K562 (cell line): Measurements from ENCODE around the gene NECAB2. TPM values are rescaled to one million over a fixed set of nuclear protein-coding genes. Genes with fewer than 3 reads are reported as not detected.

Source experiments
- ATAC-seq: fragments of 200-7000 bp; cut with Tn5 transposase; 3 replicates; pipeline ENCODE4 v1.9.1; 2020; ENCODE audit warnings: moderate library complexity
- BruUV-seq: library from RNA; stranded (reverse); fragments of 400-500 nt; replicated peaks from 2 replicates; lab custom pipeline; 2021; lab: Mats Ljungman, UMichigan
- CTCF ChIA-PET: fragments of 300-600 bp; formaldehyde crosslinking; extraction: SDS; loops from one replicate; lab custom pipeline; 2021; ENCODE audit warnings: low intra/inter-chr PET ratio; lab: Yijun Ruan, JAX
- POLR2A ChIA-PET: fragments of 300-600, 350-650 bp; sonication (Branson Sonifier 250); formaldehyde crosslinking; extraction: SDS; loops from one replicate; lab custom pipeline; 2021; ENCODE audit warnings: antibody characterized with exemption, inconsistent platforms; lab: Yijun Ruan, JAX
- DNase-seq, 4 experiments: peaks; one replicate each; pipeline versions ENCODE4 v3.0.0 to v3.0.0-alpha.2; 2011 to 2018; ENCODE audit warnings: low spot score in 3 of 4, mixed read lengths in 3 of 4; ENCODE audit errors: extremely low read depth in 1 of 4
- FAIRE-seq: peaks from 2 replicates; lab custom pipeline; 2011; peaks lifted over from hg19 to GRCh38; lab: Jason Lieb, UNC
- H2AFZ ChIP-seq: 2 replicates; pipeline ENCODE4 v1.6.0; 2011; ENCODE audit warnings: low read depth, low read length, control low read depth, inconsistent platforms
- H3K27ac ChIP-seq: fragments of 200-600 bp; 3 replicates; pipeline ENCODE4 v1.8.0; 2011; ENCODE audit warnings: low read depth, mild to moderate bottlenecking, control low read depth, inconsistent platforms, low read length, moderate library complexity, mixed read lengths; ENCODE audit errors: extremely low read depth
- H3K27me3 ChIP-seq, 2 experiments: fragments of 300-600 bp in 1 of 2; 2 replicates in 1 of 2; 3 replicates in 1 of 2; pipeline versions ENCODE4 v1.6.0 to v1.8.0; 2011; ENCODE audit warnings: inconsistent platforms in 2 of 2, low read length in 2 of 2, mild to moderate bottlenecking in 1 of 2, mixed read lengths in 1 of 2, moderate library complexity in 1 of 2; ENCODE audit not compliant: control insufficient read depth in 2 of 2, insufficient read depth in 2 of 2
- H3K36me3 ChIP-seq: fragments of 300-600 bp; 3 replicates; pipeline ENCODE4 v1.8.0; 2011; ENCODE audit warnings: mild to moderate bottlenecking, low read length, inconsistent platforms; ENCODE audit not compliant: control insufficient read depth, insufficient read depth
- H3K4me1 ChIP-seq, 2 experiments: fragments of 200-600 bp in 1 of 2; replicated peaks in 1 of 2; 2 replicates in 1 of 2; 3 replicates in 1 of 2; pipeline versions ENCODE4 v1.5.1 to v1.8.0; 2011; ENCODE audit warnings: inconsistent platforms in 2 of 2, low read length in 2 of 2, mild to moderate bottlenecking in 1 of 2, mixed read lengths in 1 of 2, moderate library complexity in 1 of 2; ENCODE audit not compliant: control insufficient read depth in 2 of 2, insufficient read depth in 2 of 2
- H3K4me2 ChIP-seq: 2 replicates; pipeline ENCODE4 v1.6.1; 2011; ENCODE audit warnings: low read length, control low read depth, inconsistent platforms, mixed read lengths; ENCODE audit not compliant: insufficient read depth
- H3K4me3 ChIP-seq: fragments of 200-600 bp; sonication (generic), shearing (Covaris generic); 2 replicates; pipeline ENCODE4 v1.5.1; 2016; ENCODE audit warnings: control low read depth, inconsistent platforms
- H3K79me2 ChIP-seq: fragments of 200-600 bp; 3 replicates; pipeline ENCODE4 v1.8.0; 2011; ENCODE audit warnings: low read length, inconsistent platforms; ENCODE audit not compliant: control insufficient read depth, insufficient read depth
- H3K9ac ChIP-seq, 2 experiments: 2 replicates each; pipeline versions ENCODE4 v1.6.0 to v1.6.1; 2011; ENCODE audit warnings: low read depth in 2 of 2, low read length in 2 of 2, control low read depth in 1 of 2, inconsistent platforms in 1 of 2, mild to moderate bottlenecking in 1 of 2, mixed read lengths in 1 of 2; ENCODE audit not compliant: insufficient read depth in 1 of 2
- H3K9me1 ChIP-seq: one replicate; pipeline ENCODE4 v1.6.0; 2011; ENCODE audit warnings: inconsistent platforms, mild to moderate bottlenecking, low read length, moderate library complexity; ENCODE audit not compliant: control insufficient read depth, insufficient read depth
- H3K9me3 ChIP-seq: replicated peaks from 2 replicates; pipeline ENCODE4 v1.5.1; 2011; ENCODE audit warnings: low read depth, low read length, inconsistent platforms; ENCODE audit not compliant: control insufficient read depth, insufficient read depth
- H4K20me1 ChIP-seq: replicated peaks from 2 replicates; pipeline ENCODE4 v1.6.1; 2011; ENCODE audit warnings: low read length, inconsistent platforms, mixed read lengths; ENCODE audit not compliant: control insufficient read depth, insufficient read depth
- EZH2 ChIP-seq: IDR thresholded peaks from 2 replicates; pipeline ENCODE4 v1.6.1; 2012; ENCODE audit warnings: low read depth, mild to moderate bottlenecking, inconsistent platforms, low read length, borderline replicate concordance
- U2AF2 ChIP-seq: fragments of 200-400 bp; formaldehyde crosslinking; optimal IDR thresholded peaks from 2 replicates; pipeline ENCODE3; 2017; ENCODE audit warnings: low read depth, mild to moderate bottlenecking, low read length
- WGBS: fragments of 100-300 bp; shearing (Covaris generic); methylation state at CpG from one replicate; pipeline ENCODE4 v1.1.6; 2016; ENCODE audit warnings: low coverage, mixed read lengths; ENCODE audit not compliant: insufficient coverage; ENCODE audit errors: missing lambda C conversion rate; 5-methylcytosine and 5-hydroxymethylcytosine counted together
- in situ Hi-C: fragments of 300-500 bp; cut with MboI; formaldehyde crosslinking; loops from 4 replicates; pipeline ENCODE4 v1.15.0; 2018; ENCODE audit warnings: inconsistent platforms, mixed read lengths
- intact Hi-C: fragments of 100-400 bp; cut with micrococcal nuclease; formaldehyde crosslinking; loops from 2 replicates; pipeline ENCODE4 v1.14.2; 2022
- polyA plus RNA-seq, 8 experiments: library from polyadenylated mRNA; depleted of rRNA in 4 of 8; stranded (reverse) in 5 of 8; unstranded in 3 of 8; fragments of >200 nt; fragmentation: Nextera tagmentation in 2 of 8; fragmentation: Illumina TruSeq in 1 of 8; extraction: Ambion mirVana in 2 of 8; extraction: Trizol in 1 of 8; gene quantifications; 2 replicates each; pipeline versions ENCODE4 v1.2.1 to v1.2.3, GENCODE V29; 2011 to 2014; ENCODE audit warnings: inconsistent platforms in 1 of 8, missing spikeins in 1 of 8
- total RNA-seq, 7 experiments: library from RNA; depleted of rRNA in 6 of 7; stranded (reverse); fragments of >200 nt in 6 of 7; fragmentation: Illumina TruSeq in 2 of 7; extraction: Trizol in 2 of 7; gene quantifications; 2 replicates each; pipeline versions ENCODE4 v1.2.1 to v1.2.3, GENCODE V29; 2011 to 2021; ENCODE audit warnings: low replicate concordance in 1 of 7
- TF ChIP-seq, protein P1 (sequence below), 2 experiments: IDR thresholded peaks; 2 replicates each; pipeline ENCODE4 v1.6.1; 2011; ENCODE audit warnings: borderline replicate concordance in 1 of 2, control low read depth in 1 of 2, low read depth in 1 of 2, low read length in 1 of 2, mild to moderate bottlenecking in 1 of 2, mixed read lengths in 1 of 2, moderate library complexity in 1 of 2; ENCODE audit not compliant: insufficient read depth in 1 of 2, insufficient read length in 1 of 2, poor library complexity in 1 of 2, severe bottlenecking in 1 of 2; ENCODE audit errors: extremely low read depth in 1 of 2

The NECAB2 gene
- total and polyA plus RNA-seq, 9 of the 15 experiments (the other 6 are each of a cell fraction or from before 2014, with no cell fraction given), result 0.03 to 0.28 TPM; not detected in 7

DNA sequence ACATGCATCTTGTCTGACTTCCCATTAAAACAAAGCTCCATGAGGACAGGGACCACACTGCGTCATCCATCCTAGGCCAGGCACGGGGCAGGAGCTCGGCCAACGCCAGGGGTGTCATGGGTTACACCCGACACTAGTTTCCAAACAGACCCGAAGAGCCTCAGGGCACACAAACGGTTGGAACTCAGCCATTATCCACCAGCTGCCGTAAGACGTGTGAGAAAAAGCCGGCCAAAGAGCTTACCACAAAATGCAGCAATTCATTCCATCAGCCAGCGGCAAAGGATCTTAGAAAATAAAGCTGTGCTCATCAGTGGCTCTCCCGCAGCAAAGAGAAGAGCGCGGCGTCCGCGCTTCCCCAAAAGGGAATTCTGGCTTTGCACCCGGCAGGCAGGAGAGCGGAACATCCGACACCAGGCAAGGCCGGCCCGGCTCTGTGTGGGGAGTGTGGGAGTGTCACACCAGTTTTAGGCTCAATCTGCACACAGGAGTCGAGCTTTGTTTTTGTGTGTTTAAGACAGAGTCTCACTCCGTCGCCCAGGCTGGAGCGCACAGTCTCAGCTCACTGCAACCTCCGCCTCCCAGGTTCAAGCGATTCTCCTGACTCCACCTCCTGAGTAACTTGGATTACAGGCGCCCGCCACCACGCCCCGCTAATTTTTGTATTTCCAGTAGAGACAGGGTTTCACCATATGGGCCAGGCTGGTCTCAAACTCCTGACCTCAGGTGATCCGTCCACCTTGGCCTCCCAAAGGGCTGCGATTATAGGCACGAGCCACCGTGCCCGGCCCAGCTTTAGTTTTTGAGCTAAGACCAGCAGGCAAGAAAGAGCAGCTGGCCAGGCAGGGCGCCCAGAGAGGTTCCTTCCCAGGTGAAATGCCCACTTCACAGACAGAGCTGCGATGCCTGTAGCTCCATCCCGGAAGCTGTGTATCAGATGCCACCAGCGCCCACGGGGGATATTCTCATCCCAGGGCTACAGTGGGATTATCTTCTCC is 73.1 kb downstream of the NECAB2 start:
- FAIRE-seq (no peak), DNase-seq (no peak), ATAC-seq (no peak)
- Histone ChIP-seq H3K4me3 (no peak overlapping the region), H3K9me3 (no peaks in the 10 kb centered on the region), H3K36me3 (no peaks in the 10 kb centered on the region), H3K4me1 (peaks cover 16 to 32% of the 10 kb centered on the region in 2 experiments), H3K79me2 (no peaks in the 10 kb centered on the region), H3K27ac (no peak overlapping the region), H3K27me3 (peaks cover 54 to 70% of the 10 kb centered on the region in 2 experiments), H3K9me1 (peaks cover 11% of the 10 kb centered on the region), H2AFZ (no peak overlapping the region), H3K9ac (no peak overlapping the region), H3K4me2 (no peak overlapping the region), H4K20me1 (peaks cover 43% of the 10 kb centered on the region; the same call in 1 of the 2 replicates)
- 21% methylated on average over 41 of the region's 42 CpGs for WGBS
- intact Hi-C loops, result no loop called here
- CTCF ChIA-PET, result interaction anchor here (0.6 kb wide), 1 partner anchor 79 kb away, joined by 3 read pairs; no protein-coding TSS in a partner anchor
- POLR2A ChIA-PET, result interaction anchor here (0.6 to 2.0 kb wide), 13 partner anchors 11 to 68 kb away, joined by 3 to 9 read pairs (median 4); no protein-coding TSS in a partner anchor
- TF ChIP-seq U2AF2 (no peak), EZH2 (0 out of 2 replicates have a peak, but pooled peaks have one; percentile 52)
- TF ChIP-seq, protein P1, sequence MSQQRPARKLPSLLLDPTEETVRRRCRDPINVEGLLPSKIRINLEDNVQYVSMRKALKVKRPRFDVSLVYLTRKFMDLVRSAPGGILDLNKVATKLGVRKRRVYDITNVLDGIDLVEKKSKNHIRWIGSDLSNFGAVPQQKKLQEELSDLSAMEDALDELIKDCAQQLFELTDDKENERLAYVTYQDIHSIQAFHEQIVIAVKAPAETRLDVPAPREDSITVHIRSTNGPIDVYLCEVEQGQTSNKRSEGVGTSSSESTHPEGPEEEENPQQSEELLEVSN (IDR thresholded peaks at IDR 0.05; ENCODE audit: borderline replicate concordance in 1 of 2, extremely low read depth in 1 of 2, insufficient read depth in 1 of 2, insufficient read length in 1 of 2, low read depth in 1 of 2, low read length in 1 of 2, poor library complexity in 1 of 2, severe bottlenecking in 1 of 2), result peak in 1 of 2 experiments; percentile 4
- no TSS peak for BruUV-seq
- in situ Hi-C loops, result loop anchor here (10.0 kb wide), 1 partner anchor 66 kb away; no protein-coding TSS in a partner anchor
